OCI-LY3 (cell line): Measurements from ENCODE around the gene MEIOC.

Experiments used
- EZH2phosphoT487 ChIP-seq: fragments of 200-600 bp; shearing (Covaris generic); IDR thresholded peaks from 2 replicates; pipeline ENCODE4 v1.6.1; 2018; ENCODE audit warnings: antibody characterized with exemption, mixed run types, low read depth
- TF ChIP-seq, protein P1 (sequence below): fragments of 200-600, 300-600 bp; sonication (generic); IDR thresholded peaks from 2 replicates; pipeline ENCODE4 v1.5.1; 2014; ENCODE audit warnings: antibody characterized with exemption, low read length, low read depth

DNA sequence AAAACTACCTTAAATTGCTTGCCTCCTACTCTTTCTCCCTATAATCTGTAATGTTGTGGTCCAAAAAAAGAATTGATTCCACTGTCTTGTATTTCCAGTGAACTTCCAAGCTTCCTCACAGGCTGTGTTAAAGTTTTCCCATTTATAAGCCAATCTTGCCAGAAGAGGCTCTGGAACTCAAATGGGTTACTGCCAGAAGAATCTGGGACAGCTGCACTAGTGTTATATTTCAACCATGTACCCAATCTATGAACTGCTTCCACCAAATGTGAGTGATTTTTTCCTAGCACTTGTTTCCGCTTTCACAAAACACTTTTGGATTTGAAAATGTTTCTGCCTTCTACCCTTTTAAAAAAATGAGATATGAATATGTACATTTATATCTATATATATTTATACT is 31.5 kb downstream of the MEIOC start:
- TF ChIP-seq, protein P1, sequence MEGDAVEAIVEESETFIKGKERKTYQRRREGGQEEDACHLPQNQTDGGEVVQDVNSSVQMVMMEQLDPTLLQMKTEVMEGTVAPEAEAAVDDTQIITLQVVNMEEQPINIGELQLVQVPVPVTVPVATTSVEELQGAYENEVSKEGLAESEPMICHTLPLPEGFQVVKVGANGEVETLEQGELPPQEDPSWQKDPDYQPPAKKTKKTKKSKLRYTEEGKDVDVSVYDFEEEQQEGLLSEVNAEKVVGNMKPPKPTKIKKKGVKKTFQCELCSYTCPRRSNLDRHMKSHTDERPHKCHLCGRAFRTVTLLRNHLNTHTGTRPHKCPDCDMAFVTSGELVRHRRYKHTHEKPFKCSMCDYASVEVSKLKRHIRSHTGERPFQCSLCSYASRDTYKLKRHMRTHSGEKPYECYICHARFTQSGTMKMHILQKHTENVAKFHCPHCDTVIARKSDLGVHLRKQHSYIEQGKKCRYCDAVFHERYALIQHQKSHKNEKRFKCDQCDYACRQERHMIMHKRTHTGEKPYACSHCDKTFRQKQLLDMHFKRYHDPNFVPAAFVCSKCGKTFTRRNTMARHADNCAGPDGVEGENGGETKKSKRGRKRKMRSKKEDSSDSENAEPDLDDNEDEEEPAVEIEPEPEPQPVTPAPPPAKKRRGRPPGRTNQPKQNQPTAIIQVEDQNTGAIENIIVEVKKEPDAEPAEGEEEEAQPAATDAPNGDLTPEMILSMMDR: no peak
- no peak for TF ChIP-seq EZH2phosphoT487
